Fibroblast of the aortic adventitia (primary cell): ENCODE results near the gene FRY. TPM values are rescaled to one million over a fixed set of nuclear protein-coding genes. Genes with fewer than 3 reads are reported as not detected.
"Not testable (repeated sequence)": the region's sequence is repeated elsewhere in the genome, so short reads cannot be mapped to it uniquely, and the experiment has no call there.

Source experiments
- DNase-seq: peaks from one replicate; pipeline ENCODE4 v3.0.0-alpha.2; 2010; ENCODE audit warnings: low read depth
- H3K4me3 ChIP-seq: 2 replicates; pipeline ENCODE4 v1.5.1; 2011; ENCODE audit warnings: low read depth, mild to moderate bottlenecking, control low read depth, low read length, moderate library complexity
- total RNA-seq: library from RNA; depleted of rRNA; stranded (reverse); fragments of >200 nt; gene quantifications from 2 replicates; pipeline ENCODE4 v1.2.3, GENCODE V29; 2012; ENCODE audit warnings: low replicate concordance
- TF ChIP-seq, protein P1 (sequence below): IDR thresholded peaks from 2 replicates; pipeline ENCODE4 v1.5.1; 2011; ENCODE audit warnings: mild to moderate bottlenecking, low read length, control low read depth, inconsistent platforms; ENCODE audit not compliant: insufficient read depth

Gene FRY
- total RNA-seq, 1 donor, result 4.3 TPM

DNA sequence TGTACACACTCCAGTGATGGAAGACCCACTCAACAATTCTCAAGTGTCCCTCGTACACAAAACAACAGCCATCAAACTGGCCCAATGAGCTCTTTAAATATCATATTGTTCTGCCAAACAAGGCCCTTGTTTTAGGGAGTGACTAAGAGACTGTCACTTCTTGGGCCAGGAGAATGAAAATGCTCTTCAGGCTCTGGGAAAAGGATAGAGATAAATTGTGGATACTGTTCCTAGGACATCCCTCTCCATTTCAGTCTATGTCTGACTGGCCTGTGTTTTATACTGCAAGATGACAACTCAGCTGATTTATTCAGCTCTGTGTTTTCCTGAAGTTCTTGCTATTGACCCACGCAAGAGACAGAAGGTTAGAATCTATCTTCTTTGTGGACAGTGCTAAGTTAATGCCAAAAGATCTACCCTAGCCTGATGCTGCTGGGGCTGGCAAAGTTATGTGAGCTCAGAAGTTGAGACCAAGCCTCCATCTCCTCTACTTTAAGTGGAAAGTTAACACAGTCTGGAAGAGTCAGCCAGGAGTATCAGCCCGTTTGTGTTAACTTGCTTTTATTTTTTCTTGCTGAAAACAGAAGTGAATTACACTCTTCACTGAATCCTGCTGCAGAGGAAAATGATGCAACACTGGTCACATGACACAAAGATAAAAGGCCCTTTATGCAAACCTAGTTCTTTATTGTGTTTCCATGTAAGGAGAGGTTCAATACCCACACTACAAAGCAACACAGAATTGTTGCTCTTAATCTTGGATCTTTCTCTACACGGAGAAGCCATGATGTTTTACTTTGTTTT lies 14.6 kb downstream of the FRY start:
- TF ChIP-seq, protein P1, sequence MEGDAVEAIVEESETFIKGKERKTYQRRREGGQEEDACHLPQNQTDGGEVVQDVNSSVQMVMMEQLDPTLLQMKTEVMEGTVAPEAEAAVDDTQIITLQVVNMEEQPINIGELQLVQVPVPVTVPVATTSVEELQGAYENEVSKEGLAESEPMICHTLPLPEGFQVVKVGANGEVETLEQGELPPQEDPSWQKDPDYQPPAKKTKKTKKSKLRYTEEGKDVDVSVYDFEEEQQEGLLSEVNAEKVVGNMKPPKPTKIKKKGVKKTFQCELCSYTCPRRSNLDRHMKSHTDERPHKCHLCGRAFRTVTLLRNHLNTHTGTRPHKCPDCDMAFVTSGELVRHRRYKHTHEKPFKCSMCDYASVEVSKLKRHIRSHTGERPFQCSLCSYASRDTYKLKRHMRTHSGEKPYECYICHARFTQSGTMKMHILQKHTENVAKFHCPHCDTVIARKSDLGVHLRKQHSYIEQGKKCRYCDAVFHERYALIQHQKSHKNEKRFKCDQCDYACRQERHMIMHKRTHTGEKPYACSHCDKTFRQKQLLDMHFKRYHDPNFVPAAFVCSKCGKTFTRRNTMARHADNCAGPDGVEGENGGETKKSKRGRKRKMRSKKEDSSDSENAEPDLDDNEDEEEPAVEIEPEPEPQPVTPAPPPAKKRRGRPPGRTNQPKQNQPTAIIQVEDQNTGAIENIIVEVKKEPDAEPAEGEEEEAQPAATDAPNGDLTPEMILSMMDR, result no peak
- no peak overlapping the region for H3K4me3 ChIP-seq
- peak; percentile 74 for DNase-seq

DNA sequence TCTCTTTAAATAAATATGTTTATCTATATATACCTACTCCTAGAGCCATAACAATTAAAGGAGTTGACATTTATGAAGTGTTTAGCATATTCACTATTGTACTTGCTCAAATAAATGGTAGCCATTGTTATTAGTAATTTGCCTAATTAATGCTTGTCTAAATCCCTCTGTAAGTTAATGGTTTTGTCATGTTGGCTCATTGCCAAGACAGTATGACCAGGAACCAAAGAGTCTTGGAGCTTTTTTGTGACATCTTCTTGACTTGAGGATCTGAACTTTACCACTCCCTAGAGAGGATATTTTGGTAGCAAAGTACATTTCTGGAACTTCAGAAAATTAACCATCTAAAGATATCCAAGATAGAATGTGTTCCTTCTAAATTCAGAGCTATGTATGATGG lies 15.5 kb downstream of the FRY start:
- TF ChIP-seq, protein P1, result no peak

DNA sequence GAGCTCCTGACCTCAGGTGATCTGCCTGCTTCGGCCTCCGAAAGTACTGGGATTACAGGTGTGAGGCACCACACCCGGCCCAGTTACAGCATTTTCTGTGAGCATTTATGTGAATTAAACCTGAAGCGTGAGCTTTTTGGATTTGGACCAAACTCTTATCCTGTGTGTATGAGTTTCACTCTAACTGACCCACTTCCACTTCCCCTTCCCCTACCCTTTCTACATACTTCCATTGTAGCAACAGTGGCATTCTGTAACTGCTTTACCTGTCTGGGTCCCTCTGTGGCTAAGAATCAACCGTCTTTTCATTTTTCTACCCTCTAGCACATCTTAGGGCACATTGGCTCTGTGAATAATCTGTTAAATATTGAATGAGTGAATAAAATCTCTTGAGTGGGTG lies 16.2 kb downstream of the FRY start:
- no peak for DNase-seq
- H3K4me3 ChIP-seq, result no peak overlapping the region
- TF ChIP-seq, protein P1, result no peak

More for the DNA sequence above, 15.5 kb downstream of the FRY start:
- H3K4me3 ChIP-seq, result no peak overlapping the region
- no peak for DNase-seq

DNA sequence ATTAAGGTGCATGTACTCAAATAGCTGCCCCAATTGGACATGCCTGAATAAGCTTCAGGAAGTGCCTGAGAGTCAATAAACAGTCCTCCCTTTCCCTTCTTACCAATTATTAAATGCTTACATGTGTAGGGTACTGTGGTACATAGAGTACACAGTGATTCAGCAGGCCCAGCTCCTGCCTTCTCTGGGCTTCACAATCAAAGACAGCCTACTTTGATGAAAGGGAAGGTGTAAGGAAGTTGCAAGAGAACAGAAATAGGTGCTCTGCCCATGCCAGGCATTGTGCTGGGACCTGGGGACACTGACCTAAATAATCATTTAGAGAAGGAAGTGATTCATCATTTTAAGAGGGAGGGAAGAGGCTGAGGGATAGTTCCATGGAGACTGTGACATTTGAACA lies 17.2 kb downstream of the FRY start:
- no peak for DNase-seq

DNA sequence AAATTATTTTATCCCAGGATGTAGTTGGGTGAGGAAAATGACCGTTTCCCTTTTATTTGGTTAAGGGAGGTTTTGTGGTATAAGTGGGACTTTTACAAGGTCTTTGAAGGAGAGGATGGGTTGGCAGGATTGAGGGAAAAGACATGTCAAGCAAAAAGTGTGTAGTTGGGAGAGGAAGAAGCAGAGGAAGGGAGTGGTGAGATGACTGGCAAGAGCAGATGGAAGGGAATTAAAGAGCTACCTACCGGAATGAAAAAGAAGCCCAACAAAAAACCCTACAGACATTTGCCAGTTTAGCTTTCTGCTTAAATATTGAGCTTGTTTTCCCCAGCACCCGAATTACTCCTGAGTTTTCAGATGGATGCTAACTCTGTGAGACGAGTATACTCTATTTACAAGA lies 19.6 kb downstream of the FRY start:
- H3K4me3 ChIP-seq, result no peak overlapping the region
- DNase-seq, result no peak
- TF ChIP-seq, protein P1, result no peak

More for the DNA sequence above, 17.2 kb downstream of the FRY start:
- H3K4me3 ChIP-seq, result no peak overlapping the region
- TF ChIP-seq, protein P1, result no peak

DNA sequence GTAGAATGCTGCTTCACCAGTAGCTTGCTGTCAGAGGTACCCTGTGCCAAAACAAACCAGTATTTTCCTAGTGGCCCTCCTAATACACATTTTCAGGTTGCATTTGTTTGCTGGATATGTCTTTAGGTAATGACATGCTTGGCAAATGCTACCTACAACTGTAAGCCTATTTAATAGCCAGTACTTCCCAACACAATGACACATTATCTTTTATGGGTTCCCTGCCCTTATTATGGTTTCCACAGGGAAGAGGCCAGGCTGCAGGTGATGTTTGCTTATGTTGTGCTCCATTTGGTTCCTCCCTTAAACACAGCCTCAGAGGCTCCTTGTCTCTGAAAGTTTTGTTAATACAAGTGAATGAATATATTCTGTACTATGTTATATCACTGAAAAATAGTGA lies 24.7 kb downstream of the FRY start:
- DNase-seq, result no peak
- TF ChIP-seq, protein P1, result no peak
- no peak overlapping the region for H3K4me3 ChIP-seq

DNA sequence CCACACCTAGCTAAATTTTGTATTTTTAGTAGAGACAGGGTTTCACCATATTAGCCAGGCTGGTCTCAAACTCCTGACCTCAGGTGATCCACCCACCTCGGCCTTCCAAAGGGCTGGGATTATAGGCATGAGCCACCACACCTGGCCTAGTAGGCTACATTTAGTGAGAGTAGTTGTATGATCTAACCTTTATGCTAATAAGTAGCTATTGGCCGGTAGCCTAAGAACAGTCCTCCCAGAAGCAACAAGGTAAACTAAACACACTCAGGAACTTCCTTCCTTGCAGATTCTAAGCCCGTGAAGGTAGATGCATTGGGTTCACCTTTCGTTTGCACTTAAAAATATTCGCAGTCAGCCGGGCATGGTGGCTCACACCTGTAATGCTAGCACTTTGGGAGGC lies 25.8 kb downstream of the FRY start:
- not testable (repeated sequence) for DNase-seq, H3K4me3 ChIP-seq
